Endometrial microvascular endothelial cells (primary cell): ENCODE measurements around the gene HAGHL. TPM values are rescaled to one million over a fixed set of nuclear protein-coding genes. Genes with fewer than 3 reads are reported as not detected.

ENCODE experiments used
- in situ Hi-C: cut with HindIII; loops from 2 replicates; pipeline ENCODE4 v1.10.0; 2017; ENCODE audit warnings: low sequenced_read_pairs, low pct_unique_long_range_greater_than_20kb; ENCODE audit errors: inconsistent ontology term
- total RNA-seq: library from RNA; depleted of rRNA; stranded (reverse); fragments of >200 nt; gene quantifications from one replicate; pipeline ENCODE4 v1.2.3, GENCODE V29; 2015; ENCODE audit errors: inconsistent ontology term

Gene HAGHL
- total RNA-seq, 1 donor from 2014 or later = not detected

GRCh38 chr16:717450-718245, 9.3 kb upstream of the HAGHL start:
- in situ Hi-C loops = no loop called here

- in situ Hi-C loops = no loop called here
Measured at GRCh38 chr16:718389-718788, 8.5 kb upstream of the HAGHL start.

- in situ Hi-C loops = no loop called here
Measured at GRCh38 chr16:718922-719321, 8.0 kb upstream of the HAGHL start.

- in situ Hi-C loops = no loop called here
Measured at GRCh38 chr16:719815-720446, 7.0 kb upstream of the HAGHL start.

GRCh38 chr16:720447-720989, 6.4 kb upstream of the HAGHL start:
- in situ Hi-C loops = no loop called here

GRCh38 chr16:720990-721764, 5.7 kb upstream of the HAGHL start, which contains the start of gene ANTKMT:
Gene ANTKMT (plus strand): TSS chr16:721146. CDS start chr16:721275, 129 bp downstream.
- in situ Hi-C loops = no loop called here

- in situ Hi-C loops = no loop called here
Measured at GRCh38 chr16:721765-722540, 5.0 kb upstream of the HAGHL start.

GRCh38 chr16:722835-723633, 3.9 kb upstream of the HAGHL start:
- in situ Hi-C loops = no loop called here

GRCh38 chr16:723695-724094, 3.2 kb upstream of the HAGHL start:
- in situ Hi-C loops = no loop called here

GRCh38 chr16:724188-725040, 2.5 kb upstream of the HAGHL start:
- in situ Hi-C loops = no loop called here

GRCh38 chr16:725041-725376, 1.9 kb upstream of the HAGHL start:
- in situ Hi-C loops = no loop called here

GRCh38 chr16:725463-726187, 1.3 kb upstream of the HAGHL start:
- in situ Hi-C loops = no loop called here

- in situ Hi-C loops = no loop called here
Measured at GRCh38 chr16:726188-726437, 793 bp upstream of the HAGHL start.

GRCh38 chr16:727291-727977, 528 bp downstream of the HAGHL start:
- in situ Hi-C loops = no loop called here

- in situ Hi-C loops = no loop called here
Measured at GRCh38 chr16:728131-728889, 1.4 kb downstream of the HAGHL start.
